ENCODE results near the gene TMPRSS3. TPM values are rescaled to one million over a fixed set of nuclear protein-coding genes. Genes with fewer than 3 reads are reported as not detected.

TMPRSS3 gene
- total RNA-seq (2014; rRNA removed; shearing (Covaris generic)) = 0.05 and 0.17 TPM in 2 replicates
- not detected in 2 replicates for polyA plus RNA-seq (2014; cell fraction: nucleus; rRNA removed)

GRCh38 chr21:42395905-42396651 is at the start of gene TMPRSS3:
Gene TMPRSS3 (minus strand): TSS chr21:42396052. CDS start chr21:42395417, 635 bp downstream.
- DNase-seq (ENCODE audit: extremely low read depth, low read depth) = peak; percentile 7

DNA sequence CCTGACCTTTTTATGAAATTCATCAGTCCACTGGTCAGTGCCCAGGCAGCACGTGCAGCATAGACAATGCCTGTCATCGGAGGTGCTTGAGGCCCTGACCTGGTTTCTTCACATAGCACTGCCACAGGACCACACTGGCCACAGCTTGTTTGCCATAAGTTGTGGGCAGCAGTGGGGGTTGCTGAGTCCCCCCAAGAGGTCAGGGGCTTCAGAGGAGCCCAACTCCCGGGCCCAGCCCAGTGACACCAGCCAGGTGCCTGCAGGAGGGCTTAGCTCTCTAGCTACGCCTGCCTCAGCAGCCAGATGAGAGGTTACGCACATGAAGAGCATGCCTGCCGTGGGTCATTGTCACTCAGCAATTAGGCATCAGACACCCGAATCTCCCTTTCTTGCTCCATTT is 49.5 kb upstream of the TMPRSS3 start:
- no peak for DNase-seq (ENCODE audit: extremely low read depth, low read depth)

- no peak for DNase-seq (ENCODE audit: extremely low read depth, low read depth)
These were observed 48.9 kb upstream of the TMPRSS3 start for GRCh38 chr21:42444745-42445059.

GRCh38 chr21:42443876-42444744 is 48.3 kb upstream of the TMPRSS3 start:
- DNase-seq (ENCODE audit: extremely low read depth, low read depth) = no peak

GRCh38 chr21:42443181-42443785 is 47.4 kb upstream of the TMPRSS3 start:
- DNase-seq (ENCODE audit: extremely low read depth, low read depth) = no peak

GRCh38 chr21:42441963-42442362 is 46.1 kb upstream of the TMPRSS3 start:
- DNase-seq (ENCODE audit: extremely low read depth, low read depth) = no peak

- DNase-seq (ENCODE audit: extremely low read depth, low read depth) = no peak
These were observed 44.4 kb upstream of the TMPRSS3 start for GRCh38 chr21:42440187-42440792.

DNA sequence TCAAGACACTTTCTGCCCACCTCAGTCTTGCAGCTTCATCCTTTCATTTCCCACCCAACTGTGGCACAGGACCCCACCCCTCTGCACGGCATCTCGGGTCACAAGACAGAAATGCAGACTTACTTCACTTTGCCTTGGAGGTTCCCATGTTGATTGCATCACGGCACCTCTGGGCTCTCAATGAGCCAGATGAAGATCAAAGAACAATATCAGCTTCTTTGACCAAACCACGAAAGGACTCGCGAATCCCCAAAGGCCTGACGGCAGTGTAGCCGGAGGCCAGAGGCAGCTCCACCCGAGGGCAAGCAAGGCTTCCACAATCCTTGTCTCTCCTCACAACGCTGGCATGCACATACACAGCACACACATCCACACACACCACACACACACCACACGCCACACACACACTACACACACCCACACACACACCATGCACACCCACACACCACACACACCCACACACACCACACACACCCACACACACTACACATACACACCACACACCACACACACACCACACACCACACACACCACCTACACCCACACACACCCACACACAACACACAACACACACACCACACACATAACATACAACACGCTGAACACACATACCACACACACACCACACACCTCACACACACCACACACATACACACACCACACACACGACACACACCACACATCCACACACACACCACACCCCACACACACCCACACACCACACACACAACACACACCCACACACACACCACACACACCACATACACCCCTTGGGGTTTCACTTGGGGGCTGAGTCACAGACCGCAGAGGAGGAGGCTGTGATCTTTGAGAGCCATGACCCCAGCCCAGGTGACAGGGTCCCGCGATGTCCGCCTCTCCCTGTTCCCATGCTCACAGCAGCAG is 43.7 kb upstream of the TMPRSS3 start:
- no peak for DNase-seq (ENCODE audit: extremely low read depth, low read depth)

DNA sequence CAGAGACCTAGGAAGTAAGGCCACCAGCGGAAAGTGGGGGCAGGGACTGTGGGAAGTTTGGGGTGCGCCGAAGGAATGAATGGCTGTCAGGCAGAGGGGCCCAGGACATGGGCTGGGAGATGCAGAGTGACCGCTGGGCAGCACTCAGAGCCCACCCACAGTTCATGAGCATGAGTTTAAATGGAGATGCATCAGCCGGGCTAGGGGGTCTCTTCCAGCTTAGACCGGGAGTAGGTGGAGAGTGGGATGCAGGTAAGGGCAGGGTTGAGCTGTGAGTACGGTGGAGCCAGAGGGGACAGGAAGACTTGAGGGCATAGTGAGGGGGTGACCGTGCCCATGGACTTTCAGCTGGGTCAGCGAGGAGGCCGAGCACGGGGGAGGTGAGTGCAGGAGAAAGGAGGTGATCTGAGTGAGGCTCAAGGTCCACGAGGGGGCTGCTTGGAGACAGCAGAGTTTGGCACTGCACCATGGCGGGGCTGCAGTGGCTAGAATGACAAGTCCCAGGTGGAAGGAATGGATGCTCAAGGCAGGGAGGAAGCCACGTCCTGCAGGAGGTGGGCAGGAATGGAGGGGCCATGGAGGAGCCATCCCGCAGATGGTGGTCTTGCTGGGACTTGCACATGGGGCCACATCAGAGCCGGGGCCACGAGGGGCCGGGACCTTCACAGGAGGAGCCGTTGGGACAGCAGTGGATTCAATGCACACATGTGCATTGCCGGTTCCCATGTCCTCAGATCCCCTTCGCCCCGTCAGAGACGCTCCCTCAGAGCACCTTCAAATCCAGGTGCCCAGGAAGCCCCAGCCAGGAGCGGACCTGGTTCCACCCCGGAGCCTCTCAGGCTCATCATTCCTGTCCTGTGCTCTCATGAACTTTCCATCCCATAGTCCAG is 42.7 kb upstream of the TMPRSS3 start:
- no peak for DNase-seq (ENCODE audit: extremely low read depth, low read depth)

- no peak for DNase-seq (ENCODE audit: extremely low read depth, low read depth)
These were observed 41.9 kb upstream of the TMPRSS3 start for GRCh38 chr21:42437786-42438185.

- no peak for DNase-seq (ENCODE audit: extremely low read depth, low read depth)
These were observed 41.1 kb upstream of the TMPRSS3 start for GRCh38 chr21:42436914-42437313.

- no peak for DNase-seq (ENCODE audit: extremely low read depth, low read depth)
These were observed 40.0 kb upstream of the TMPRSS3 start for GRCh38 chr21:42435833-42436232.

GRCh38 chr21:42435401-42435800 is 39.5 kb upstream of the TMPRSS3 start:
- DNase-seq (ENCODE audit: extremely low read depth, low read depth) = no peak

- no peak for DNase-seq (ENCODE audit: extremely low read depth, low read depth)
These were observed 39.0 kb upstream of the TMPRSS3 start for GRCh38 chr21:42434884-42435283.

GRCh38 chr21:42433946-42434551 is 38.2 kb upstream of the TMPRSS3 start:
- no peak for DNase-seq (ENCODE audit: extremely low read depth, low read depth)

- DNase-seq (ENCODE audit: extremely low read depth, low read depth) = no peak
These were observed 36.8 kb upstream of the TMPRSS3 start for GRCh38 chr21:42432695-42433094.

- DNase-seq (ENCODE audit: extremely low read depth, low read depth) = no peak
These were observed 35.3 kb upstream of the TMPRSS3 start for GRCh38 chr21:42431196-42431595.

DNA sequence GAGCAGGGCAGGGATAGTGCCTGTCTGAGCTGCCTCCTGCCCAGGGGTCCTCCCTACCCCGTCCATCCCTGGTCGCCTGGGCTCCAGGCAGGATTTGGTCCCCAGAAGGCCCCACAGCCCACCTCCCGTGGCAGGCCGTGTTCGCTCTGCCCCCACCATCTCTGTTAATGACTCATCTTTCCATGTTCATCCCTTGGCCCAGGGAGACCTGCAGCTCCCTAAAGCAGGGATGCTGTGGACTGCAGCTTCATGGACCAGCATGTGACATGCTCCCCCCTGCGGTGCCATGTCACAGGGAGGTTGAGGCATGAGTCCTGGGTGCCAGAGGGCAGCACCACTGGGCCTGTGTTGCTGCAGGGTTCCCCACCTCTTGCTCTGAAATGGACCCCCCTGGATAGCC is 34.7 kb upstream of the TMPRSS3 start:
- DNase-seq (ENCODE audit: extremely low read depth, low read depth) = no peak

GRCh38 chr21:42429856-42430255 is 34.0 kb upstream of the TMPRSS3 start:
- no peak for DNase-seq (ENCODE audit: extremely low read depth, low read depth)

All from NCI-H460 (cell line).